Fibroblast of villous mesenchyme (primary cell): ENCODE results near the gene SOBP. TPM values are rescaled to one million over a fixed set of nuclear protein-coding genes. Genes with fewer than 3 reads are reported as not detected.

ENCODE experiments used
- DNase-seq: peaks from one replicate; pipeline ENCODE4 v3.0.0-alpha.2; 2010; ENCODE audit warnings: low read depth
- H3K4me3 ChIP-seq: 2 replicates; pipeline ENCODE4 v1.5.1; 2011; ENCODE audit warnings: low read depth, mild to moderate bottlenecking, low read length
- CTCF ChIP-seq: IDR thresholded peaks from 2 replicates; pipeline ENCODE4 v1.5.1; 2012; ENCODE audit warnings: low read depth, mild to moderate bottlenecking, low read length; ENCODE audit not compliant: insufficient read depth
- total RNA-seq: library from RNA; depleted of rRNA; stranded (reverse); fragments of >200 nt; gene quantifications from 2 replicates; pipeline ENCODE4 v1.2.3, GENCODE V29; 2012

Gene SOBP
- total RNA-seq, 1 donor, result 1.3 TPM

- no peak for DNase-seq
- H3K4me3 ChIP-seq, result no peak overlapping the region
- no peak for TF ChIP-seq CTCF
Measured at GRCh38 chr6:107628878-107629277, 139.0 kb downstream of the SOBP start.

GRCh38 chr6:107629548-107630129, 139.7 kb downstream of the SOBP start:
- H3K4me3 ChIP-seq, result no peak overlapping the region
- DNase-seq, result no peak
- no peak for TF ChIP-seq CTCF

- no peak for DNase-seq
- no peak overlapping the region for H3K4me3 ChIP-seq
- no peak for TF ChIP-seq CTCF
Measured at GRCh38 chr6:107630348-107630977, 140.5 kb downstream of the SOBP start.

- no peak for DNase-seq
- TF ChIP-seq CTCF, result no peak
- no peak overlapping the region for H3K4me3 ChIP-seq
Measured at GRCh38 chr6:107632381-107633136, 142.6 kb downstream of the SOBP start.

GRCh38 chr6:107633680-107634323, 143.9 kb downstream of the SOBP start:
- no peak for DNase-seq
- TF ChIP-seq CTCF, result no peak

GRCh38 chr6:107634324-107635056, 144.6 kb downstream of the SOBP start:
- DNase-seq, result no peak
- no peak overlapping the region for H3K4me3 ChIP-seq
- no peak for TF ChIP-seq CTCF

More at GRCh38 chr6:107633680-107634323, 143.9 kb downstream of the SOBP start:
- no peak overlapping the region for H3K4me3 ChIP-seq
